ENCODE results near the gene MICAL1.
A peak's percentile ranks its signal among the peaks of the same experiment; 100 is the strongest.

The MICAL1 gene, protein sequence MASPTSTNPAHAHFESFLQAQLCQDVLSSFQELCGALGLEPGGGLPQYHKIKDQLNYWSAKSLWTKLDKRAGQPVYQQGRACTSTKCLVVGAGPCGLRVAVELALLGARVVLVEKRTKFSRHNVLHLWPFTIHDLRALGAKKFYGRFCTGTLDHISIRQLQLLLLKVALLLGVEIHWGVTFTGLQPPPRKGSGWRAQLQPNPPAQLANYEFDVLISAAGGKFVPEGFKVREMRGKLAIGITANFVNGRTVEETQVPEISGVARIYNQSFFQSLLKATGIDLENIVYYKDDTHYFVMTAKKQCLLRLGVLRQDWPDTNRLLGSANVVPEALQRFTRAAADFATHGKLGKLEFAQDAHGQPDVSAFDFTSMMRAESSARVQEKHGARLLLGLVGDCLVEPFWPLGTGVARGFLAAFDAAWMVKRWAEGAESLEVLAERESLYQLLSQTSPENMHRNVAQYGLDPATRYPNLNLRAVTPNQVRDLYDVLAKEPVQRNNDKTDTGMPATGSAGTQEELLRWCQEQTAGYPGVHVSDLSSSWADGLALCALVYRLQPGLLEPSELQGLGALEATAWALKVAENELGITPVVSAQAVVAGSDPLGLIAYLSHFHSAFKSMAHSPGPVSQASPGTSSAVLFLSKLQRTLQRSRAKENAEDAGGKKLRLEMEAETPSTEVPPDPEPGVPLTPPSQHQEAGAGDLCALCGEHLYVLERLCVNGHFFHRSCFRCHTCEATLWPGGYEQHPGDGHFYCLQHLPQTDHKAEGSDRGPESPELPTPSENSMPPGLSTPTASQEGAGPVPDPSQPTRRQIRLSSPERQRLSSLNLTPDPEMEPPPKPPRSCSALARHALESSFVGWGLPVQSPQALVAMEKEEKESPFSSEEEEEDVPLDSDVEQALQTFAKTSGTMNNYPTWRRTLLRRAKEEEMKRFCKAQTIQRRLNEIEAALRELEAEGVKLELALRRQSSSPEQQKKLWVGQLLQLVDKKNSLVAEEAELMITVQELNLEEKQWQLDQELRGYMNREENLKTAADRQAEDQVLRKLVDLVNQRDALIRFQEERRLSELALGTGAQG

DNA sequence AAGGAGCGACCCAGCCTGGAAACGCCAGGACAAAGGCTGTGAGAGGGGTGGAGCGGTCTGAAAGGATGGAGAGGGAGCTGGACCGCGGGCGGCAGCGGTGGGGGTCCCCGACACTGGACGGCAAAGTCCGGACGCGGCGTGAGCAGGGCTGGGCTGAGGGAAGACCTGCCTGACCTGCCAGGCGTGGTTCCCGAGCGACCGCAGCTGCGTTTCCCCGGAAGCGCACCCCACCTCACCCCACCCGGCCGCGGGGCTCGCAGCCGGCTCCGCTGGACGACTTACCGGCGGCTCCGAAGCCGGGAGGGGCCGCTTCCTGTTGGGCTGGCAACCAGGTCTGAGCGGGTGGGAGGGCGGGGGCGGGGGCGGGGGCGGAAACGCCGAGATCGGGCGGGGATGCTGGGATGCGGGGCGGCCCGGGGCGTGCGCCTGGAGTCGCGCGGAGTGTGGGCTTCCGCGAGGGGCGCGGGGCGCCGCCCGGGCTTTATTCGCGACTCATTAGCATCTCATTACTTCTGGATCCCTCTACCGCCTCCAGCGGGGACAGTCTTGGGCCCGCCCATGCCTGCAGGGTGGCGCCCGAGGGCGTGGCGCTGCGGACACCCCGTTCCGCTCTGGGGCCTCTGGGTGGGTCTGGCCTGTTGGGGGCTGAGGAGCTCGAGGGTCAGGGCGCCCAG is at the start of gene MICAL1:
TSS of gene MICAL1 (minus strand) at position 336 of the 674 bp plus-strand sequence. CDS start 1,576 bp downstream, outside the sequence.
- peaks cover 0 to 29% (median 26%) of the 10 kb centered on the region in 4 donors for H3K4me1 ChIP-seq
- H3K4me3 ChIP-seq, result peak within 1 kb of the TSS; percentile 77 to 79
- H3K27ac ChIP-seq, result peak within 1 kb of the TSS; percentile 86
- intact Hi-C loops (cut with DNase I; ENCODE audit: low total_unique reads), result loop anchor here (2.0 kb wide), 1 partner anchor 27 kb away; the partner anchor contains the start of gene ZBTB24
- H3K27me3 ChIP-seq, result no peaks in the 10 kb centered on the region
- TF ChIP-seq, protein P1, sequence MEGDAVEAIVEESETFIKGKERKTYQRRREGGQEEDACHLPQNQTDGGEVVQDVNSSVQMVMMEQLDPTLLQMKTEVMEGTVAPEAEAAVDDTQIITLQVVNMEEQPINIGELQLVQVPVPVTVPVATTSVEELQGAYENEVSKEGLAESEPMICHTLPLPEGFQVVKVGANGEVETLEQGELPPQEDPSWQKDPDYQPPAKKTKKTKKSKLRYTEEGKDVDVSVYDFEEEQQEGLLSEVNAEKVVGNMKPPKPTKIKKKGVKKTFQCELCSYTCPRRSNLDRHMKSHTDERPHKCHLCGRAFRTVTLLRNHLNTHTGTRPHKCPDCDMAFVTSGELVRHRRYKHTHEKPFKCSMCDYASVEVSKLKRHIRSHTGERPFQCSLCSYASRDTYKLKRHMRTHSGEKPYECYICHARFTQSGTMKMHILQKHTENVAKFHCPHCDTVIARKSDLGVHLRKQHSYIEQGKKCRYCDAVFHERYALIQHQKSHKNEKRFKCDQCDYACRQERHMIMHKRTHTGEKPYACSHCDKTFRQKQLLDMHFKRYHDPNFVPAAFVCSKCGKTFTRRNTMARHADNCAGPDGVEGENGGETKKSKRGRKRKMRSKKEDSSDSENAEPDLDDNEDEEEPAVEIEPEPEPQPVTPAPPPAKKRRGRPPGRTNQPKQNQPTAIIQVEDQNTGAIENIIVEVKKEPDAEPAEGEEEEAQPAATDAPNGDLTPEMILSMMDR (IDR thresholded peaks at IDR 0.05), result peak; percentile 31 to 46
- peaks cover 0 to 15% (median 14%) of the 10 kb centered on the region in 3 donors for H3K36me3 ChIP-seq
- peak; percentile 75 to 90 for DNase-seq
- H3K9me3 ChIP-seq, result no peaks in the 10 kb centered on the region

DNA sequence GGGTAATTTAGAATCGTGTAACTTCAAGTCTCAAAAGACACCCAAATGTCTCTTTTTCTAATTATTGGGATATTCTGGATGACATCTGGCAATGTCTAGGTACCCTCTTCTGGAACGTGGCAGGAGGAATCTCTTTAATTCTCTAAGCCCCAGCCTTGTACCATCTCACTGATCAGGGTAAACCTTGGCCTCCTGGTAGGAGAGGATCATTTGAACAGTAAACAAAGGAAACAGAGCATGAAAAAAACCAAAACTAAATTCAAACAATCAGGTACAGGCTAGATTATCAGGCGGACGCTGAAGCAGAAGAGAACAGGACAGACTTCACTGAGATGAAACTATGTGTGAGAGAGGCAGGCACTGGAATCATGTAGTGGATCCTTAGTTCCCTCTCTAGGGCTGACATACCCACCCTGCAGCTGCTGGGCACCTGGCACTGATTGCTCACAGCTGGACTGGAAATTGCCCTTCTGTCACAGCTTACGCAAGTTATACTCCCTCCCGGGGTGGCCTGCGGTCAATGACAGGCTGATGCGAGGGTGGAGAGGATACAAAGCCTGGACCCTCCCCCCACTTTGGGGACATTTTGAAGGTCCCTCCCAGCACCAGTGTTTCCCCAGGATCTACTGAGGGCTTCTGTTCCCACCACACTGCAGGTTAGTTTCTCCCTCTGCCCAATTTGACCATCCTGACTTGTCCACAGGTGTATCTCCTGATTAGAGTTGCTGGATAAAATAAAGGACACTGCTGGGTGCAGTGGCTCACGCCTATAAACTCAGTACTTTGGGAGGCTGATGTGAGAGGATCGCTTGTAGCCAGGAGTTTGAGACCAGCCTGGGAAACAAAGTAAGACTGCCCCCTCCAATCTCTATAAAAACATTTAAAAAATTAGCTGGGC is 48.0 kb upstream of the MICAL1 start:
- Histone ChIP-seq H3K4me1 (no peaks in the 10 kb centered on the region), H3K4me3 (no peak overlapping the region), H3K9me3 (no peaks in the 10 kb centered on the region), H3K36me3 (no peaks in the 10 kb centered on the region), H3K27me3 (no peaks in the 10 kb centered on the region), H3K27ac (no peak overlapping the region)
- TF ChIP-seq, protein P1 (IDR thresholded peaks at IDR 0.05), result no peak
- intact Hi-C loops (cut with DNase I; ENCODE audit: low total_unique reads), result no loop called here
- no peak for DNase-seq

DNA sequence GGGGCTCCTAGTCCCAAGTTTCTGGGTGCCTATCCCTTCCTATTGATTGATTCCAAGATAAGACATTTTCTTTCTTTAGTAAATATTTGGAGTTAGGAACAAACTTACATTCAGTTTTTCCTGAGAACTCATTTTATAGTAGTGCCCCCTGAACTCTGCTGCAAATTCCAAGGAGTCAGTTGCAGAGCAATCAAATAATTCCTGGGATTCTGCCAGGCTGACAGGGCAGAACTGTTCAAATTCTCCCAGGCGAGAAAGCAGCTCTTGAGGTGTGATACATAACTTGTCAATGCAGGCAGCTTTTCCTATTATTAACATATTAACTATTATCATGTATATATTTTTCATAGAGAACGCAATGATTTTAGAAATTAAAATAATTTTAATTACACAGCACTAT is 43.4 kb upstream of the MICAL1 start:
- intact Hi-C loops (cut with DNase I; ENCODE audit: low total_unique reads), result no loop called here
- no peak for DNase-seq
- TF ChIP-seq, protein P1 (IDR thresholded peaks at IDR 0.05), result no peak
- H3K36me3 ChIP-seq, result no peaks in the 10 kb centered on the region
- no peak overlapping the region for H3K27ac ChIP-seq
- no peaks in the 10 kb centered on the region for H3K4me1 ChIP-seq
- no peaks in the 10 kb centered on the region for H3K27me3 ChIP-seq
- H3K9me3 ChIP-seq, result no peaks in the 10 kb centered on the region
- H3K4me3 ChIP-seq, result no peak overlapping the region

DNA sequence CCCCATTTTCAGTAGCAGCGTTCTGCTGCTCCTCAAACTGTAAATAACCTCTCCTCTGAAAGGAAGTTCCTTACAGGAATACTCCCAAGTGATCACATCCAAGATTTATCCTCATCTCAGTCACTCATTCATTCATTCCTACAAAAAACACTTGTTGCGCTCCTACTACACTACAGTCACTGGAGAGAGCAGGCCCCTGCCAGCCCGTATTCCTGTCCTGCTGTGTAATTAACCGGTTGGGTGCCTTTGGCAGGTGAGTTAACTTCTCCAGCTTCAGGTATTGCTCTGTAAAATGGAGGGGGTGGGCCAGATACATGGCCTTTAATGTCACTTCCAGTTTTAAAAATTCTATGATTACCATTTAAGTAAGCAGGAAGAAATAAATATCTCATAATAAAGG is 42.5 kb upstream of the MICAL1 start:
- TF ChIP-seq, protein P1 (IDR thresholded peaks at IDR 0.05), result no peak
- no peak for DNase-seq
- Histone ChIP-seq H3K9me3 (no peaks in the 10 kb centered on the region), H3K27ac (no peak overlapping the region), H3K36me3 (no peaks in the 10 kb centered on the region), H3K27me3 (no peaks in the 10 kb centered on the region), H3K4me3 (no peak overlapping the region), H3K4me1 (no peaks in the 10 kb centered on the region)
- intact Hi-C loops (cut with DNase I; ENCODE audit: low total_unique reads), result no loop called here

All from tibial artery (tissue), 4 donors.